CD4-positive, alpha-beta T cell treated with Interleukin-2 at 100 ng/mL for 4 hours (primary cell): ENCODE measurements around the gene ABCC1.

Experiments
- DNase-seq: peaks from one replicate; pipeline ENCODE4 v3.0.0-alpha.2; 2020; ENCODE audit warnings: low spot score

The ABCC1 gene

GRCh38 chr16:15993946-15994665, 44.7 kb downstream of the ABCC1 start:
- DNase-seq: no peak

- DNase-seq: no peak
Measured at GRCh38 chr16:15996432-15997109, 47.2 kb downstream of the ABCC1 start.

- no peak for DNase-seq
Measured at GRCh38 chr16:16000685-16001084, 51.3 kb downstream of the ABCC1 start.

GRCh38 chr16:16001596-16002255, 52.3 kb downstream of the ABCC1 start:
- no peak for DNase-seq

- no peak for DNase-seq
Measured at GRCh38 chr16:16003719-16004313, 54.4 kb downstream of the ABCC1 start.

- no peak for DNase-seq
Measured at GRCh38 chr16:16004314-16004749, 54.9 kb downstream of the ABCC1 start.

GRCh38 chr16:16005721-16006120, 56.3 kb downstream of the ABCC1 start:
- no peak for DNase-seq

- no peak for DNase-seq
Measured at GRCh38 chr16:16006650-16007049, 57.2 kb downstream of the ABCC1 start.

GRCh38 chr16:16007743-16008111, 58.3 kb downstream of the ABCC1 start:
- no peak for DNase-seq

- no peak for DNase-seq
Measured at GRCh38 chr16:16008666-16009065, 59.2 kb downstream of the ABCC1 start.

GRCh38 chr16:16009401-16009800, 60.0 kb downstream of the ABCC1 start:
- DNase-seq: no peak

GRCh38 chr16:16010194-16010593, 60.8 kb downstream of the ABCC1 start:
- DNase-seq: no peak

- DNase-seq: no peak
Measured at GRCh38 chr16:16012144-16012543, 62.7 kb downstream of the ABCC1 start.

GRCh38 chr16:16013812-16014211, 64.4 kb downstream of the ABCC1 start:
- DNase-seq: no peak

- DNase-seq: no peak
Measured at GRCh38 chr16:16014329-16015224, 65.2 kb downstream of the ABCC1 start.

GRCh38 chr16:16015849-16016248, 66.4 kb downstream of the ABCC1 start:
- DNase-seq: no peak

GRCh38 chr16:16016388-16016964, 67.1 kb downstream of the ABCC1 start:
- no peak for DNase-seq

GRCh38 chr16:16017812-16018211, 68.4 kb downstream of the ABCC1 start:
- no peak for DNase-seq

GRCh38 chr16:16018705-16019104, 69.3 kb downstream of the ABCC1 start:
- no peak for DNase-seq

GRCh38 chr16:16019488-16019887, 70.1 kb downstream of the ABCC1 start:
- no peak for DNase-seq

GRCh38 chr16:16020291-16020690, 70.9 kb downstream of the ABCC1 start:
- DNase-seq: no peak
